NCI-H1105 (cell line): ENCODE results near the gene HDGF.

ENCODE experiments used
- DNase-seq: peaks from one replicate; lab custom pipeline; 2025; lab: John Stamatoyannopoulos, UW

HDGF gene

GRCh38 chr1:156725683-156726280, 25.7 kb downstream of the HDGF start:
- DNase-seq = peak; percentile 72

GRCh38 chr1:156721535-156721934, 29.9 kb downstream of the HDGF start:
- DNase-seq = no peak

GRCh38 chr1:156721131-156721530, 30.3 kb downstream of the HDGF start:
- no peak for DNase-seq

GRCh38 chr1:156717351-156717750, 34.1 kb downstream of the HDGF start:
- DNase-seq = no peak

GRCh38 chr1:156714830-156715229, 36.6 kb downstream of the HDGF start:
- DNase-seq = no peak

GRCh38 chr1:156712626-156713025, 38.8 kb downstream of the HDGF start:
- DNase-seq = no peak

GRCh38 chr1:156711011-156711817, 40.3 kb downstream of the HDGF start:
- DNase-seq = no peak

- peak; percentile 52 for DNase-seq
Measured at GRCh38 chr1:156709757-156710489, 41.6 kb downstream of the HDGF start.

GRCh38 chr1:156709031-156709430, 42.4 kb downstream of the HDGF start:
- no peak for DNase-seq

GRCh38 chr1:156708218-156708661, 43.2 kb downstream of the HDGF start:
- no peak for DNase-seq

- no peak for DNase-seq
Measured at GRCh38 chr1:156707417-156708217, 43.9 kb downstream of the HDGF start.

GRCh38 chr1:156706657-156707416, 44.6 kb downstream of the HDGF start:
- no peak for DNase-seq

GRCh38 chr1:156705918-156706656, 45.4 kb downstream of the HDGF start:
- peak; percentile 66 for DNase-seq

- peak; percentile 64 for DNase-seq
Measured at GRCh38 chr1:156705321-156705917, 46.1 kb downstream of the HDGF start, which contains the start of gene CRABP2. Gene CRABP2 (minus strand): TSS chr1:156705583. CDS start chr1:156705446, 137 bp downstream.

- DNase-seq = no peak
Measured at GRCh38 chr1:156704930-156705320, 46.5 kb downstream of the HDGF start.

- no peak for DNase-seq
Measured at GRCh38 chr1:156704166-156704711, 47.2 kb downstream of the HDGF start.

GRCh38 chr1:156703741-156704140, 47.7 kb downstream of the HDGF start:
- DNase-seq = no peak

- no peak for DNase-seq
Measured at GRCh38 chr1:156703336-156703735, 48.1 kb downstream of the HDGF start.

GRCh38 chr1:156700736-156701531, 50.5 kb downstream of the HDGF start:
- DNase-seq = no peak
